ENCODE measurements around the gene HSPE1. TPM values are rescaled to one million over a fixed set of nuclear protein-coding genes. Genes with fewer than 3 reads are reported as not detected.

Gene HSPE1
- total and polyA plus RNA-seq, 3 donors from 2014 or later: 43.3 to 61.8 (median 51.3) TPM

DNA sequence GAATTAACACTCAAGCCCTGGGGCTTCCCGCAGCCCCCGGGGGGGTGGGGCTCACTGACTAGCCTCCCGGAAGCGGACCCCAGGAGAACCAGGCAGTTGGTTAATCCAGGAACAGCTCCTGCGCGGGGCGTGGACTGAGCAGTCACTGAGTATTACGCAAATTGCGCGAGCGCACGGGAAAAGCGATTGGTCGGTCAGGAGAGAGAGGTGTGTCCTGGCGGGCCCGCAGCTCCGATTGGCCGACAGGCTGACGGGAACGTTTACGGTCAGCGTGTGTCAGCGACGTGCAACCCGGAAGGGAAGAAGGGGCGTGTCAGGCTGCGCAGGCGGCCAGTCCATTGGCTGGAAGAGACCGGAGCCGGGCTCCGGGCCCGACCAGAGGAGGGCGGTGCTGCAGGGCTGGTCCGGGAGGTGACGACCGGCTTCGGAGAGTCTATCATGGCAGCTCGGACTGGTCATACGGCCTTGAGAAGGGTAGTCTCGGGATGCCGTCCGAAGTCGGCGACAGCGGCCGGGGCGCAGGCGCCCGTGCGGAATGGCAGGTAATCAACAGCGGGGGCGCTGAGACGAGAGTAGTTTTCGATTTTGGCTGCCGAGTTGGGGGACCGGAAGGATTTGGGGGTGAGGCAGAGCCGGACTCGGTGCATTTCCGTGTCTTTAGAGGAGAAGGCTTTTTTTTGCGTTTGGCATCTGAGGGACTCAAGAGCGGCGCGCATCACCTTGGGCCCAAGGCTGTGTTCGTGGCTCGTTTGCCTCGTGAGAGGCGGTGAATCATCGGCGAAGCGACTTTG, 46.9 kb upstream of the HSPE1 start, which contains the start of gene COQ10B:
Gene COQ10B, plus strand, starts transcription at position 430 of the 791 bp plus-strand sequence. Its CDS starts 9 bp downstream, at position 439.
- 0 to 1% methylated on average over 25 to 70 of the region's 70 CpGs for WGBS, 2 donors
- intact Hi-C loops (cut with DNase I; ENCODE audit: low total_unique reads): no loop called here

DNA sequence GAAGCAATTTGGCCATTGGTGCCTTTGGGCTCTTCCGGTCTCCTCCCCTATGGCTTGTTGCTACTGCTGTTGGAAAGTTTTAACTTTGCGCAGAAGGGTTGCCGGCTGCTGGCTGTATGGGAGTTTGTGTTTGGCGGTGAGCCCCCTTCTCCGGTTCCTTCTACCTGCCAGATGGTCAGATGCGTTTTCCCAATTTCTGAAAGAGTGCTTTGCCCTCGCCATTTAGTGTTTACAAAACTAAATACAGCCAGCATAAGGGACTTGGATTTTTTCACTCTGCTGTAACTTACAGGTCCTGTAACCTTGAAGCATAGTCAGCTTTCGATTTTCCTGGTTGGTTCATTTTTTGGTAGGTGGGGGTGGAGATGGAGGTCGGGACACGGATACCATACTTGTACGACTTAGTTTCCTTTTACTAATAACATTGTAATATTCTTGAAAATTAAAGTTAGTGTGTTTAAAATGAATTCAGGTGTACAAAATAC, 46.2 kb upstream of the HSPE1 start:
- peak overlapping the region; percentile 92 to 97 for H3K4me3 ChIP-seq
- WGBS, 2 donors: 0 to 1% methylated on average over 10 to 11 of the region's 11 CpGs
- H3K4me1 ChIP-seq: peaks cover 11% of the 10 kb centered on the region
- TF ChIP-seq POLR2A (IDR thresholded peaks at IDR 0.05): no peak
- TF ChIP-seq, protein P1, sequence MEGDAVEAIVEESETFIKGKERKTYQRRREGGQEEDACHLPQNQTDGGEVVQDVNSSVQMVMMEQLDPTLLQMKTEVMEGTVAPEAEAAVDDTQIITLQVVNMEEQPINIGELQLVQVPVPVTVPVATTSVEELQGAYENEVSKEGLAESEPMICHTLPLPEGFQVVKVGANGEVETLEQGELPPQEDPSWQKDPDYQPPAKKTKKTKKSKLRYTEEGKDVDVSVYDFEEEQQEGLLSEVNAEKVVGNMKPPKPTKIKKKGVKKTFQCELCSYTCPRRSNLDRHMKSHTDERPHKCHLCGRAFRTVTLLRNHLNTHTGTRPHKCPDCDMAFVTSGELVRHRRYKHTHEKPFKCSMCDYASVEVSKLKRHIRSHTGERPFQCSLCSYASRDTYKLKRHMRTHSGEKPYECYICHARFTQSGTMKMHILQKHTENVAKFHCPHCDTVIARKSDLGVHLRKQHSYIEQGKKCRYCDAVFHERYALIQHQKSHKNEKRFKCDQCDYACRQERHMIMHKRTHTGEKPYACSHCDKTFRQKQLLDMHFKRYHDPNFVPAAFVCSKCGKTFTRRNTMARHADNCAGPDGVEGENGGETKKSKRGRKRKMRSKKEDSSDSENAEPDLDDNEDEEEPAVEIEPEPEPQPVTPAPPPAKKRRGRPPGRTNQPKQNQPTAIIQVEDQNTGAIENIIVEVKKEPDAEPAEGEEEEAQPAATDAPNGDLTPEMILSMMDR (IDR thresholded peaks at IDR 0.05): no peak
- no peaks in the 10 kb centered on the region for H3K36me3 ChIP-seq (ENCODE audit: low read depth, missing control alignments)
- H3K27me3 ChIP-seq: no peaks in the 10 kb centered on the region
- no peaks in the 10 kb centered on the region for H3K9me3 ChIP-seq
- intact Hi-C loops (cut with DNase I; ENCODE audit: low total_unique reads): no loop called here
- DNase-seq: peak; percentile 74
- H3K27ac ChIP-seq: peak overlapping the region; percentile 99 to 100

More for the DNA sequence above, 46.9 kb upstream of the HSPE1 start, which contains the start of gene COQ10B:
- Histone ChIP-seq H3K4me3 (peak within 1 kb of the TSS; percentile 92 to 97), H3K27ac (peak within 1 kb of the TSS; percentile 99 to 100), H3K27me3 (no peaks in the 10 kb centered on the region), H3K4me1 (peaks cover 11% of the 10 kb centered on the region), H3K36me3 (ENCODE audit: low read depth, missing control alignments) (no peaks in the 10 kb centered on the region), H3K9me3 (no peaks in the 10 kb centered on the region)
- peak; percentile 87 for TF ChIP-seq POLR2A (IDR thresholded peaks at IDR 0.05)
- TF ChIP-seq, protein P1 (IDR thresholded peaks at IDR 0.05): peak in 1 of 3 experiments; percentile 6
- DNase-seq: peak; percentile 100

DNA sequence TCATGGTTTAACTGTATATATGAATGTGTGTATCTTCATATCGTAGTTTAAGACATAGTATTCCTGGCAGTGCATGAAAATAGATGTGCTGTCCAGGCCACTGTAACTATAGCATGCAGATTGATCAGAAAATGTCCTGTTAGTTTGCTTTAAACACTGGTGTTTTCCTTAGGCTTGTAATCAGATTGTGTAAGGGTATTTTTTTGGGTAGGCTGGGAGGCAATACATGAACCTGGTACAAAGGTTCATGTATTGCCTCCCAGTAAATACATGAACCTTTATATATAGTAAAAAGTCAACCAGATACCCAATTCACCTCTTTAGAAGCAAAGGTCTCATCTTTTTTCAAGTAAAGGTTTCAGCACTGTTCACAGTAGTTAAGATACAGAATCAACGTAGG, 45.3 kb upstream of the HSPE1 start:
- Histone ChIP-seq H3K36me3 (ENCODE audit: low read depth, missing control alignments) (no peaks in the 10 kb centered on the region), H3K4me3 (no peak overlapping the region), H3K27me3 (no peaks in the 10 kb centered on the region), H3K27ac (no peak overlapping the region), H3K9me3 (no peaks in the 10 kb centered on the region), H3K4me1 (peaks cover 11% of the 10 kb centered on the region)
- DNase-seq: no peak
- WGBS, 2 donors: 51 to 57% methylated on average over 2 of the region's 2 CpGs
- TF ChIP-seq, protein P1 (IDR thresholded peaks at IDR 0.05): no peak
- no peak for TF ChIP-seq POLR2A (IDR thresholded peaks at IDR 0.05)
- intact Hi-C loops (cut with DNase I; ENCODE audit: low total_unique reads): no loop called here

DNA sequence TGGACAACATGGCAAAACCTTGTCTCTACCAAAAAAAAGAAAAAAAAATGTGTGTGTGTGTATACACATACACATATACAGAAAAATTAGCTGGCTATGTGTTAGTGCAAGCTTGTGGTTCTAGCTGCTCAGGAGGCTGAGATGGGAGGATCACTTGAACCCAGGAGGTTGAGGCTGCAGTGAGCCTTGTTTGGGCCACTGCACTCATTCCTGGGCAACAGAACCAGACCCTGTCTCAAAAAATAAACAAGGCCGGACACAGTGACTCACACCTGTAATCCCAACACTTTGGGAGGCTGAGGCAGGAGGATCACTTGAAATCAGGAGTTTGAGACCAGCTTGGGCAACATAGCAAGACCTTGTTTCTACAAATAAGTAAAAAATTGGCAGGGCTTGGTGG, 44.8 kb upstream of the HSPE1 start:
- 90 to 91% methylated on average over 1 of the region's 1 CpG for WGBS, 2 donors
- no peak for TF ChIP-seq POLR2A (IDR thresholded peaks at IDR 0.05)
- no peaks in the 10 kb centered on the region for H3K27me3 ChIP-seq
- H3K4me1 ChIP-seq: peaks cover 11% of the 10 kb centered on the region
- no peaks in the 10 kb centered on the region for H3K36me3 ChIP-seq (ENCODE audit: low read depth, missing control alignments)
- no peak overlapping the region for H3K4me3 ChIP-seq
- intact Hi-C loops (cut with DNase I; ENCODE audit: low total_unique reads): no loop called here
- no peak overlapping the region for H3K27ac ChIP-seq
- no peak for DNase-seq
- H3K9me3 ChIP-seq: no peaks in the 10 kb centered on the region

DNA sequence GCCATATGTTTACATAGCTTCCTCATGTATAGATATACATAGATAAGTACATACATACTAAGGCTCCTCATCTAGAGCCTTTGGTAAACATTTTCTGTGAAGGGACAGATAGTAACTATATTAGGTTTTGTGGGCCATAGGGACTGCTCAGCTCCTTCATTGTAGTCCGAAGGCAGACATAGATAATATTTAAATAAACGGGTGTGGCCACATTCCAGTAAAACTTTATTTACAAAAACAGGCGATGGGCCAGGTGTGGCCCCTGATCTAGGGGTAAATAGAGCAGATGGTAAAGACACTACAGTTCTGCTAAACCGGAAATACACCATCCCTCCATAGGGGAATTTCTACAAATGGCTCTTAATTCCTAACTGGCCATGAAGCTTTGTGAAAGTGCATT, 39.5 kb upstream of the HSPE1 start:
- Histone ChIP-seq H3K4me1 (no peaks in the 10 kb centered on the region), H3K9me3 (no peaks in the 10 kb centered on the region), H3K27me3 (no peaks in the 10 kb centered on the region), H3K27ac (no peak overlapping the region), H3K36me3 (ENCODE audit: low read depth, missing control alignments) (no peaks in the 10 kb centered on the region), H3K4me3 (no peak overlapping the region)
- no peak for TF ChIP-seq POLR2A (IDR thresholded peaks at IDR 0.05)
- TF ChIP-seq, protein P1 (IDR thresholded peaks at IDR 0.05): no peak
- intact Hi-C loops (cut with DNase I; ENCODE audit: low total_unique reads): no loop called here
- DNase-seq: no peak
- WGBS, 2 donors: 89 to 94% methylated on average over 4 of the region's 4 CpGs

All from testis (tissue), 3 donors.